Ishikawa (cell line): ENCODE measurements around the gene PDE12.

Experiments
- CEBPB ChIP-seq: IDR thresholded peaks from 2 replicates; pipeline ENCODE4 v1.6.1; 2012
- CREB1 ChIP-seq: IDR thresholded peaks from 2 replicates; pipeline ENCODE4 v1.6.1; 2012; ENCODE audit warnings: low read depth
- EGR1 ChIP-seq: IDR thresholded peaks from 2 replicates; pipeline ENCODE4 v1.6.1; 2012
- EP300 ChIP-seq: IDR thresholded peaks from 2 replicates; pipeline ENCODE4 v1.6.1; 2012; ENCODE audit warnings: borderline replicate concordance
- FOXM1 ChIP-seq: IDR thresholded peaks from 2 replicates; pipeline ENCODE4 v1.6.1; 2012; ENCODE audit warnings: low read depth, borderline replicate concordance
- NFIC ChIP-seq: IDR thresholded peaks from 2 replicates; pipeline ENCODE4 v1.6.1; 2012
- RAD21 ChIP-seq: IDR thresholded peaks from 2 replicates; pipeline ENCODE4 v1.6.1; 2012; ENCODE audit warnings: low read depth
- TAF1 ChIP-seq: IDR thresholded peaks from 2 replicates; pipeline ENCODE4 v1.6.1; 2012; ENCODE audit warnings: low read depth, mild to moderate bottlenecking
- TCF12 ChIP-seq: IDR thresholded peaks from 2 replicates; pipeline ENCODE4 v1.6.1; 2012; ENCODE audit warnings: low read depth
- TEAD4 ChIP-seq: IDR thresholded peaks from 2 replicates; pipeline ENCODE4 v1.6.1; 2012
- YY1 ChIP-seq: IDR thresholded peaks from 2 replicates; pipeline ENCODE4 v1.6.1; 2012; ENCODE audit warnings: low read depth
- ZBTB7A ChIP-seq: IDR thresholded peaks from 2 replicates; pipeline ENCODE4 v1.6.1; 2012; ENCODE audit warnings: low read depth
- TF ChIP-seq, protein P1 (sequence below): IDR thresholded peaks from 2 replicates; pipeline ENCODE4 v1.6.1; 2012
- TF ChIP-seq, protein P2 (sequence below): IDR thresholded peaks from 2 replicates; pipeline ENCODE4 v1.6.1; 2012
- TF ChIP-seq, protein P3 (sequence below): IDR thresholded peaks from 2 replicates; pipeline ENCODE4 v1.6.1; 2012; ENCODE audit warnings: low read depth, mild to moderate bottlenecking

Gene PDE12

DNA sequence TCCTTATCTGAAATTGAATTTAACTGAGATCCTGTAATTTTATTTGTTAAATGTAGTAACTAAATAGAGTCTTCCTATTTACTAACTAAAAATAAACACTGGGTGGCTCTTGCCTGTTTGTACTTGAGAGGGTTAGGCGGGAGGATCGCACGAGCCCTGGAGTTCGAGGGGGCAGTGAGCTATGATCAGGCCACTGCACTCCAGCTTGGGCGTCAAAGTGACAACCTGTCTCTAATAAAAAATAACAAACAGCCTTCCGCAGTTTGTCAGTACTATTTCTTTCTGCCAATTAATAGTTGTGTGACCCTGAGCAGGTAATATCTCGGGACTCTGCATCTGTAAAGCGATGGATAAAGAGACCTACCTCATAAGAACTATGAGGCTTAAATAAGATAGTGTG lies 768 bp upstream of the PDE12 start:
- TF ChIP-seq EP300, result no peak
- no peak for TF ChIP-seq CEBPB

DNA sequence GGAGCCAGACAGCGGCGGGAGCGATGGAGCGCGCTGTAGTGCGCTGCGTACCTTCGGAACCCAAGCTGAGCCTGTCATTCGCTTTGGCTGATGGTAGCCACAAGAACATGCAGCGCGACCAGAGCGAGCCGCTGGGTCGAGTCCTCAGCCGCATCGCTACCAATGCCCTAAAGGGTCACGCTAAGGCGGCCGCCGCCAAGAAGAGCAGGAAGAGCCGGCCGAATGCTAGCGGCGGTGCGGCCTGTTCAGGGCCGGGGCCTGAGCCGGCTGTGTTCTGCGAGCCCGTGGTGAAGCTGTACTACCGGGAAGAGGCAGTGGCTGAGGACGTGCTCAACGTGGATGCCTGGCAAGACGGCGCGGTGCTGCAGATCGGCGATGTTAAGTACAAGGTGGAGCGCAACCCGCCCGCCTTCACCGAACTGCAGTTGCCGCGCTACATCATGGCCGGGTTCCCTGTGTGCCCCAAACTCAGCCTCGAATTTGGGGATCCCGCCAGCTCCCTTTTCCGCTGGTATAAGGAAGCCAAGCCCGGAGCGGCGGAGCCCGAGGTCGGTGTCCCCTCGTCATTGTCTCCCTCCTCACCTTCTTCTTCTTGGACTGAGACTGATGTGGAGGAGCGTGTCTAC lies 498 bp downstream of the PDE12 start:
- TF ChIP-seq CEBPB (no peak), CREB1 (no peak), FOXM1 (no peak), EP300 (no peak), EGR1 (no peak), ZBTB7A (no peak), NFIC (no peak), TCF12 (no peak; the same call in 1 of the 2 replicates), YY1 (no peak), TAF1 (no peak; the same call in 1 of the 2 replicates), RAD21 (no peak), TEAD4 (no peak)
- TF ChIP-seq, protein P1, sequence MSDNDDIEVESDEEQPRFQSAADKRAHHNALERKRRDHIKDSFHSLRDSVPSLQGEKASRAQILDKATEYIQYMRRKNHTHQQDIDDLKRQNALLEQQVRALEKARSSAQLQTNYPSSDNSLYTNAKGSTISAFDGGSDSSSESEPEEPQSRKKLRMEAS, result no peak
- TF ChIP-seq, protein P2, sequence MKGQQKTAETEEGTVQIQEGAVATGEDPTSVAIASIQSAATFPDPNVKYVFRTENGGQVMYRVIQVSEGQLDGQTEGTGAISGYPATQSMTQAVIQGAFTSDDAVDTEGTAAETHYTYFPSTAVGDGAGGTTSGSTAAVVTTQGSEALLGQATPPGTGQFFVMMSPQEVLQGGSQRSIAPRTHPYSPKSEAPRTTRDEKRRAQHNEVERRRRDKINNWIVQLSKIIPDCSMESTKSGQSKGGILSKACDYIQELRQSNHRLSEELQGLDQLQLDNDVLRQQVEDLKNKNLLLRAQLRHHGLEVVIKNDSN, result no peak
- TF ChIP-seq, protein P3, sequence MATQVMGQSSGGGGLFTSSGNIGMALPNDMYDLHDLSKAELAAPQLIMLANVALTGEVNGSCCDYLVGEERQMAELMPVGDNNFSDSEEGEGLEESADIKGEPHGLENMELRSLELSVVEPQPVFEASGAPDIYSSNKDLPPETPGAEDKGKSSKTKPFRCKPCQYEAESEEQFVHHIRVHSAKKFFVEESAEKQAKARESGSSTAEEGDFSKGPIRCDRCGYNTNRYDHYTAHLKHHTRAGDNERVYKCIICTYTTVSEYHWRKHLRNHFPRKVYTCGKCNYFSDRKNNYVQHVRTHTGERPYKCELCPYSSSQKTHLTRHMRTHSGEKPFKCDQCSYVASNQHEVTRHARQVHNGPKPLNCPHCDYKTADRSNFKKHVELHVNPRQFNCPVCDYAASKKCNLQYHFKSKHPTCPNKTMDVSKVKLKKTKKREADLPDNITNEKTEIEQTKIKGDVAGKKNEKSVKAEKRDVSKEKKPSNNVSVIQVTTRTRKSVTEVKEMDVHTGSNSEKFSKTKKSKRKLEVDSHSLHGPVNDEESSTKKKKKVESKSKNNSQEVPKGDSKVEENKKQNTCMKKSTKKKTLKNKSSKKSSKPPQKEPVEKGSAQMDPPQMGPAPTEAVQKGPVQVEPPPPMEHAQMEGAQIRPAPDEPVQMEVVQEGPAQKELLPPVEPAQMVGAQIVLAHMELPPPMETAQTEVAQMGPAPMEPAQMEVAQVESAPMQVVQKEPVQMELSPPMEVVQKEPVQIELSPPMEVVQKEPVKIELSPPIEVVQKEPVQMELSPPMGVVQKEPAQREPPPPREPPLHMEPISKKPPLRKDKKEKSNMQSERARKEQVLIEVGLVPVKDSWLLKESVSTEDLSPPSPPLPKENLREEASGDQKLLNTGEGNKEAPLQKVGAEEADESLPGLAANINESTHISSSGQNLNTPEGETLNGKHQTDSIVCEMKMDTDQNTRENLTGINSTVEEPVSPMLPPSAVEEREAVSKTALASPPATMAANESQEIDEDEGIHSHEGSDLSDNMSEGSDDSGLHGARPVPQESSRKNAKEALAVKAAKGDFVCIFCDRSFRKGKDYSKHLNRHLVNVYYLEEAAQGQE, result no peak

DNA sequence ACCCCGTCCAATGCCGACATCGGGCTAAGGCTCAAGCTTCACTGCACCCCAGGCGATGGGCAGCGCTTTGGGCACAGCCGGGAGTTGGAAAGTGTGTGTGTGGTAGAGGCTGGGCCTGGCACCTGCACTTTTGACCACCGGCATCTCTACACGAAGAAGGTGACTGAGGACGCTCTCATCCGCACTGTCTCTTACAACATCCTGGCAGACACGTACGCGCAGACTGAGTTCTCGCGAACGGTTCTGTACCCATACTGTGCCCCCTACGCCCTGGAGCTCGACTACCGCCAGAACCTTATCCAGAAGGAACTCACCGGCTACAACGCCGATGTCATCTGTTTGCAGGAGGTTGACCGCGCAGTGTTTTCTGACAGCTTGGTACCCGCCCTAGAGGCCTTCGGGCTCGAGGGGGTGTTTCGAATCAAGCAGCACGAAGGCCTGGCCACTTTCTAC lies 1.0 kb downstream of the PDE12 start:
- TF ChIP-seq, protein P1, result no peak
- TF ChIP-seq, protein P2, result no peak

DNA sequence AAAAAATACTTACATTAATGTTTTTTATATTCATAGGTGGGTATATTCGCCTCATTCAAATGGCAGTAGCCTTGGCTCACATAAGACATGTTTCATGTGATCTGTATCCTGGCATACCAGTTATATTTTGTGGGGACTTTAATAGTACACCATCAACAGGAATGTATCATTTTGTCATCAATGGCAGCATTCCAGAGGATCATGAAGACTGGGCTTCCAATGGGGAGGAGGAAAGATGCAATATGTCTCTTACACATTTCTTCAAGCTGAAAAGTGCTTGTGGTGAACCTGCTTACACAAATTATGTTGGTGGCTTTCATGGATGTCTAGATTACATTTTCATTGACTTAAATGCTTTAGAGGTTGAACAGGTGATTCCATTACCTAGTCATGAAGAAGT lies 3.5 kb downstream of the PDE12 start:
- TF ChIP-seq, protein P3, result no peak
- TF ChIP-seq TCF12 (no peak), CREB1 (no peak), EGR1 (no peak), RAD21 (no peak), YY1 (no peak), EP300 (no peak), CEBPB (no peak), FOXM1 (no peak), ZBTB7A (no peak), TAF1 (no peak), TEAD4 (no peak)
- TF ChIP-seq, protein P2, result no peak
- TF ChIP-seq, protein P1, result no peak

DNA sequence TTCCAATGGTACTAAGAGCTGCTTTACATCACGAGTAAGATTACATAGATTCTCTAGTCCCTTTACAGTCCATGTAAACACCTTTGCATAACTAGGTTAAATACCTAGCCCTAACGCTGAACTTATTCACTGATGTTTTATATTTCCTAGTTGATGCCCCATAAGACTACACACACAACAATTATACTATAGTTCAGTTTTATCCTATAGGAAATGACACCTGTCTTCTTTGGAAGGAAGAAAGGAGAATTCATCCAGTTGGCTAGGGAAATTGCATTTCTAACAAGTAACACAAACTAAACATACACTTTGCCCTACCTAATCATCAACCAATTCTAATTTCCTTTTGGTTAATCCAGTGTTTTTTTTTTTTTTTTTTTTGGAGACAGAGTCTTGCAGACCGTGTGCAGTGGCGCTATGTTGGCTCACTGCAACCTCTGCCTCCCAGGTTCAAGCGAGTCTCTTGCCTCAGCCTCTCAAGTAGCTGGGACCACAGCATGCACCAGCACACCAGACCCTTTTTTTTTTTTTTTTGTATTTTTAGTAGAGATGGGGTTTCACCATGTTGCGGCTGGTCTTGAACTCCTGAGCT lies 13.9 kb downstream of the PDE12 start:
- TF ChIP-seq TAF1 (no peak), EP300 (no peak), TEAD4 (no peak), CREB1 (no peak), YY1 (no peak), TCF12 (no peak), CEBPB (no peak), FOXM1 (no peak), EGR1 (no peak), ZBTB7A (no peak), NFIC (no peak), RAD21 (no peak)
- TF ChIP-seq, protein P1, result no peak
- TF ChIP-seq, protein P2, result no peak
- TF ChIP-seq, protein P3, result no peak
